ENCODE data around the gene TAC3.
"Not testable (repeated sequence)": the region's sequence is repeated elsewhere in the genome, so short reads cannot be mapped to it uniquely, and the experiment has no call there.

The TAC3 gene

GRCh38 chr12:57016348-57016747 lies at the start of gene TAC3:
TSS of gene TAC3 (minus strand) at chr12:57016529. CDS start at chr12:57015797, 732 bp downstream.
- no peak for DNase-seq (ENCODE audit: low read depth in 2 of 2)

DNA sequence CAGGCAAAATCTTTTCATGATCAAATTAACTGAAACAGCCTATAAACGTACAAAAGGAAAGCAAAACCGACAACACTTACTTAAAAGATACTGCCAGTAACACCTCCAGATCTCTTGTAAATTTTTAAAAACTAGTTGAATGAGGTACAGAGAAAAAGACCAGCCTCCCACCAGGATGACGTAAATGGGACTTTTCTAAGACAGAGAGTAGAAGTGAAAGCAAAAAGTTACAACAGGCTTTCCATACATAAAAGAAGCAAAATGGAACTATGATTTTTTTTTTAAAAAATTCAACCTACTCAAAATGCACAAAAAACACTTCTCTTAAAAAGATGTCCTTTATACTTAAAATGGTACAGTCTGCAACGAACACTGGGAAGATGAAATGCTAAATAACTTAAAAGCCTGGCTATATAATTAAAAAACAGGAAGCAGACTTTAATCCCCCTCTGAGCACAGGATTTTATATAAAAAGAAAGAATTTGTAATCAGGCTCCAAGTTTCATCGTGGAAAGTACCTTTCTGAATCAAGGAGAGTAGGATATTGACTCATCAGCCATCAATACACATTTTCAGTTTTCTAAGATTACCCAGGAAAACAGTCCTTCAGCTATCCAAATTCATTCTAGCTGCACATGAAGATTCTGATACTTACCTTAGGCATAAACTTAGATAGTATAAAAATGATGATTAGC lies 47.8 kb upstream of the TAC3 start:
- peak; percentile 13 to 59 for DNase-seq (ENCODE audit: low read depth in 2 of 2)

- no peak for DNase-seq (ENCODE audit: low read depth in 2 of 2)
These were observed 42.1 kb upstream of the TAC3 start for GRCh38 chr12:57058454-57058853.

- DNase-seq (ENCODE audit: low read depth in 2 of 2): no peak
These were observed 40.9 kb upstream of the TAC3 start for GRCh38 chr12:57057067-57057751.

DNA sequence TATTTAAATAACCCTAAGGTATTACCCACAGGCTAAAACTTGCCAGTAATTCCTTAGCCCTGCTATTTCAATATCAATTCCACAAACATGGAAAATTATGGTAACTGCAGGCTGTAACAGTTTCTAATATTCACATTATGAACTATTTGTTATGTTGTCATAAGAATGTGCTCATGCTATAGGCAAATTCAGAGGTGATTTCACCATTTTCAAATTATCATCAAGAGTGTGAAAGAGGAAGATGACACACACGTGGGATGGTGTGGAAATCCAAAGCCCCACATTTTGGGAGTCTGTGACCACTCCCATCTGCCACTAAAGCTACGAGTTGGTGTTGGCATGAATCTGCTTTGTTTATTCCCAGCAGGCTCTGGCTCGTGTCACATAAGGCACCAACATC lies 39.5 kb upstream of the TAC3 start:
- no peak for DNase-seq (ENCODE audit: low read depth in 2 of 2)

- DNase-seq (ENCODE audit: low read depth in 2 of 2): not testable (repeated sequence)
These were observed 37.6 kb upstream of the TAC3 start for GRCh38 chr12:57053901-57054300.

DNA sequence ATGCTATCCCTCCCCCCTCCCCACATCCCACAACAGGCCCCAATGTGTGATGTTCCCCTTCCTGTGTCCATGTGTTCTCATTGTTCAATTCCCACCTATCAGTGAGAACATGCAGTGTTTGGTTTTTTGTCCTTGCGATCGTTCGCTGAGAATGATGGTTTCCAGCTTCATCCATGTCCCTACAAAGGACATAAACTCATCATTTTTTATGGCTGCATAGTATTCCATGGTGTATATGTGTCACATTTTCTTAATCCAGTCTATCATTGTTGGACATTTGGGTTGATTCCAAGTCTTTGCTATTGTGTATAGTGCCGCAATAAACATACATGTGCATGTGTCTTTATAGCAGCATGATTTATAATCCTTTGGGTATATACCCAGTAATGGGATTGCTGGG lies 36.8 kb upstream of the TAC3 start:
- DNase-seq (ENCODE audit: low read depth in 2 of 2): not testable (repeated sequence)

GRCh38 chr12:57051011-57051410 lies 34.7 kb upstream of the TAC3 start:
- DNase-seq (ENCODE audit: low read depth in 2 of 2): no peak

GRCh38 chr12:57049890-57050289 lies 33.6 kb upstream of the TAC3 start, which contains the start of gene MYO1A:
TSS of gene MYO1A (minus strand) at chr12:57050129. CDS start at chr12:57048323, 1,806 bp downstream.
- no peak for DNase-seq (ENCODE audit: low read depth in 2 of 2)

- DNase-seq (ENCODE audit: low read depth in 2 of 2): no peak
These were observed 32.8 kb upstream of the TAC3 start for GRCh38 chr12:57049119-57049446.

- DNase-seq (ENCODE audit: low read depth in 2 of 2): no peak
These were observed 32.2 kb upstream of the TAC3 start for GRCh38 chr12:57048423-57049118.

GRCh38 chr12:57047981-57048380 lies 31.7 kb upstream of the TAC3 start:
- no peak for DNase-seq (ENCODE audit: low read depth in 2 of 2)

- DNase-seq (ENCODE audit: low read depth in 2 of 2): peak; percentile 16 to 27
These were observed 30.9 kb upstream of the TAC3 start for GRCh38 chr12:57046947-57047890.

DNA sequence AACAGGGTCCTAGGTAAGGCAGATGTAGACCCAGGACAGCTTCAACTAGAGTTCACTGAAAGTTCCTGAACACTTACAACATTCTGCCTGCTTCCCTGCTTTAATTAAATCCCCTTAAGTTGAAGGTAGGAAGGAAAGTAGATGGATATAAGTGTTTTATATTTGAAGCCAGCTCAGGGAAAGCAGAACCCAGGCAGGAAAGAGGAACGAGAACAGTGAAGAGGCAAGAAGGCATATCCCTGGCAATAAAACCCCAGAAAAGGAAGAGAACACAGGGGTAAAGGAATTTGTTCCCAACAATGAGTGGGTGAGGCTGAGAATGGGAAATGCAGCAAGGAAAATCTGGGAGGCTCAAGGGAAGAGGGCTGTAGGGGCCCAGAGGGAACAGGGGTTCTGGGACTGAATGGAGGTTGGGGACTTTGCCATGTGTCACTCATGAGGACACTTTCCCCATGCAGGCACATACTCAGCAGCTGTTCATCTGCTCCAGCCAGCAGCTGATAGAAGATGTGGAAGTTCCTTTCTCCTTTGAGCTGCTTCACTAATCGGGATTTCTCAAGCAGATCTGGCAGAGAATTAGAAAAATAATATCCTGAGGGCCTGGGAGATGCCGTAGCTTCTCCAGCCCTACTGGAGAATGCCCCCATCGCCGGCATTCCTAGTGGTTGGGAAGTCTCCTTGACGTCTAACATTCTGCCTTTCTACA lies 29.9 kb upstream of the TAC3 start:
- no peak for DNase-seq (ENCODE audit: low read depth in 2 of 2)

DNA sequence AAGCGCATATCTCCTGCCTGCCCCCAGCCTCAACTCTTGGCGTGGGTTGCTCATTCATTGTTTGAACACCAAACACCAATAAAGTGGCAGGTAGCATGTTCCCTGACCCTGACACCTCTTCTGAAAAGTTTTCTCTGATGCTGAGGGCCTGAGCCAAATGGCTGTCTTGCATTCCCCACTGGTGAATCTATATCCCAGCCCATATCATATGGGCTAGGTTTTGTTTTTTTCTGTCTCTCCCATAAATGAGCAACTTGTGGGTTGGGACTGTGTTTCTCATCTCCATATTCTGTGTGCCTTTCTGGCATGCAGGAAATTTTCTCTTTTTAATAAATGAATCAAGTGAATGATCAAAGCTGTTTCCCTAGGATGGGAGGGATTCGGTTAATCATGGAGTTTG lies 28.6 kb upstream of the TAC3 start:
- no peak for DNase-seq (ENCODE audit: low read depth in 2 of 2)

GRCh38 chr12:57044468-57044867 lies 28.1 kb upstream of the TAC3 start:
- no peak for DNase-seq (ENCODE audit: low read depth in 2 of 2)

- no peak for DNase-seq (ENCODE audit: low read depth in 2 of 2)
These were observed 26.4 kb upstream of the TAC3 start for GRCh38 chr12:57042695-57043094.

- no peak for DNase-seq (ENCODE audit: low read depth in 2 of 2)
These were observed 24.4 kb upstream of the TAC3 start for GRCh38 chr12:57040750-57041149.

DNA sequence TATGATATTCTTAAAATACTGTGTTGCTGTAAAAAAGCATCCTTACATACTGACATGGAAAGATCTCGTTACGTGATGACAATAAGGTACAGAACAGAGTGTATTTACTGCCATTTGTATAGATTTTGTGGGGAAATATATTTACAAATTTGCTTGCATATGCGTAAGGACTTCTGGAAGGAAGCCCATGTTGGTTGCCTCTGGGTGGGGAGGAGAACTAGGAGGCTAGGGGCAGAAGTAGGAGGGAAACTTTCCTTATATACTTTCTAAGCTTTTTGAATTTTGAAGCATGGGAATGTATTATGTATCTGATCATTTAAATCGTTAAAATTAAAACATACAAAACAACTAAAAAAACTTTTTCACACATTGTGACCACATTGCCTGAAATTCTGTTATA lies 23.9 kb upstream of the TAC3 start:
- no peak for DNase-seq (ENCODE audit: low read depth in 2 of 2)

DNA sequence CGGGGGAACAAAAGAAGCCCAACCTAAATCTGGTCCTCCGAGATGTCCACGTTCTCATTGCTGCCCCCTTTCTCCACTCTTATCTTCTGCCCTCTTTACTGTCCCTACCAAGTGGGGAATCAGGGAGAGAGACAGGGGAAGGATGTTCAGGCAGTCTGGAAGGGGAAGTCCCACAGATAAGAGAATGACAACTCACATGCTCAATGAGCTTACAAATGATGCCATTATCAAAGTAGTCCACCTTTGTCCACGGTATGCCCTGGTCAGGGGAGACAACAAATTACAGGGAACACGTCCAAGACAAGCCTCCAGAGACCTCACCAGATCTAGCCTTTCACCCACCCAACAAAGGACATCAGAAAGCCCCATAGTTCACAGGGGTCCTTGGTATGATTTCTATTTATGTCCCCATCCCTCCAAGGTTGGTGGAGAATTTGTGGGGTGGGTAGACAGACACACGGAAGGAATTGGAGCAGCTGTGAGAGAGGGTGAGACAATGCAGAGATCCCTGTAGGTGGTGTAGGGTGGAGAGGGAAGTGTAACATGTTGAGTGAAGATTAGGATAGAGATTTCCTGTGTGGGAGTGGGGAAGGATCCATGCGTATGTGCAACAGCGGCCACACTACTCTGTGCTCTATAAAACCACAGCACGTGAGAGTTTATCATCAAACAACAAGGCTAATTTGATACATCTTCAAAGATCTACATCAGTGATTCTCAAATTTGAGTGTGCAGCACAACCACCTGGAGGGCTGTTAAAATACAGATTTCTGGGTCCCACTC lies 22.9 kb upstream of the TAC3 start:
- DNase-seq (ENCODE audit: low read depth in 2 of 2): no peak
